ENCODE results near the gene TFIP11. TPM values are rescaled to one million over a fixed set of nuclear protein-coding genes. Genes with fewer than 3 reads are reported as not detected.

The TFIP11 gene
- total RNA-seq, 1 experiment from 2014 or later = 26.9 TPM

DNA sequence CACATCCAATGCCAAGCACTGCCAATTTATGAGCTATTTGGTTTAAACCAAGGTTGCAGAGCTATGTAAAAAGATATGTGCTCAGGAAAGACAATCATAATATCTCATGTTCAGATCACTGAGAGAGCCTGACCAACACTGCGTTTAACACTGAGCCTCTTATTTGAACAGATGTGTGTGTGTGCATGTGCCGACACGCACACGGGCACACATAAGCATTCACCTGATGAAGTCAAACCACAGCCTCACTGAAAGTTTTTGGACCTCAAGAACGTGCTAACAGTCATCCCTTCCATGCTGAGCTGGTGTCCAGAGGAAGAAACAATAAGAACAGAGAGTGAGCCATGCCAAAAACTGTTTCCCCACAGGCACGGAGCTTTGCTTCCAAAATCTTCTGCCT is 52.1 kb downstream of the TFIP11 start (continued):
- no peak for TF ChIP-seq ERG (CRISPR knock-in tag; IDR thresholded peaks at IDR 0.05)

GRCh38 chr22:26457661-26458272 is 54.5 kb downstream of the TFIP11 start:
- Mint-ChIP-seq H3K4me1 (peaks cover 4% of the 10 kb centered on the region; the same call in 1 of the 2 replicates), H3K36me3 (peaks cover 35% of the 10 kb centered on the region), H3K4me3 (no peak overlapping the region), H3K9me3 (no peaks in the 10 kb centered on the region), H3K27me3 (ENCODE audit: low read depth) (no peaks in the 10 kb centered on the region), H3K27ac (no peak overlapping the region)
- CTCF ChIA-PET = no interaction called here
- DNase-seq (ENCODE audit: low spot score) = no peak
- TF ChIP-seq RORB (CRISPR knock-in tag; IDR thresholded peaks at IDR 0.05) (no peak), ZNF232 (CRISPR knock-in tag; IDR thresholded peaks at IDR 0.05) (no peak), CTCF (IDR thresholded peaks at IDR 0.05) (no peak), ZNF425 (CRISPR knock-in tag; conservative IDR thresholded peaks at IDR 0.05) (no peak), TEAD1 (CRISPR knock-in tag; IDR thresholded peaks at IDR 0.05) (no peak), RELA (CRISPR knock-in tag; IDR thresholded peaks at IDR 0.05; ENCODE audit: borderline replicate concordance) (no peak), CREB1 (CRISPR knock-in tag; IDR thresholded peaks at IDR 0.05) (no peak), HMGA2 (CRISPR knock-in tag; IDR thresholded peaks at IDR 0.05) (no peak), PRDM15 (CRISPR knock-in tag; IDR thresholded peaks at IDR 0.05) (no peak), HMGXB4 (CRISPR knock-in tag; IDR thresholded peaks at IDR 0.05) (no peak), ATF1 (CRISPR knock-in tag; IDR thresholded peaks at IDR 0.05) (no peak), TCF7 (CRISPR knock-in tag; IDR thresholded peaks at IDR 0.05; ENCODE audit: low read depth) (no peak), EMX1 (CRISPR knock-in tag; IDR thresholded peaks at IDR 0.05) (no peak), USF2 (CRISPR knock-in tag; IDR thresholded peaks at IDR 0.05) (no peak), FOXJ3 (CRISPR knock-in tag; IDR thresholded peaks at IDR 0.05; ENCODE audit: borderline replicate concordance) (no peak)
- TF ChIP-seq, protein P1, sequence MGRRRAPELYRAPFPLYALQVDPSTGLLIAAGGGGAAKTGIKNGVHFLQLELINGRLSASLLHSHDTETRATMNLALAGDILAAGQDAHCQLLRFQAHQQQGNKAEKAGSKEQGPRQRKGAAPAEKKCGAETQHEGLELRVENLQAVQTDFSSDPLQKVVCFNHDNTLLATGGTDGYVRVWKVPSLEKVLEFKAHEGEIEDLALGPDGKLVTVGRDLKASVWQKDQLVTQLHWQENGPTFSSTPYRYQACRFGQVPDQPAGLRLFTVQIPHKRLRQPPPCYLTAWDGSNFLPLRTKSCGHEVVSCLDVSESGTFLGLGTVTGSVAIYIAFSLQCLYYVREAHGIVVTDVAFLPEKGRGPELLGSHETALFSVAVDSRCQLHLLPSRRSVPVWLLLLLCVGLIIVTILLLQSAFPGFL (CRISPR knock-in tag; IDR thresholded peaks at IDR 0.05; ENCODE audit: borderline replicate concordance) = no peak
- TF ChIP-seq, protein P2, sequence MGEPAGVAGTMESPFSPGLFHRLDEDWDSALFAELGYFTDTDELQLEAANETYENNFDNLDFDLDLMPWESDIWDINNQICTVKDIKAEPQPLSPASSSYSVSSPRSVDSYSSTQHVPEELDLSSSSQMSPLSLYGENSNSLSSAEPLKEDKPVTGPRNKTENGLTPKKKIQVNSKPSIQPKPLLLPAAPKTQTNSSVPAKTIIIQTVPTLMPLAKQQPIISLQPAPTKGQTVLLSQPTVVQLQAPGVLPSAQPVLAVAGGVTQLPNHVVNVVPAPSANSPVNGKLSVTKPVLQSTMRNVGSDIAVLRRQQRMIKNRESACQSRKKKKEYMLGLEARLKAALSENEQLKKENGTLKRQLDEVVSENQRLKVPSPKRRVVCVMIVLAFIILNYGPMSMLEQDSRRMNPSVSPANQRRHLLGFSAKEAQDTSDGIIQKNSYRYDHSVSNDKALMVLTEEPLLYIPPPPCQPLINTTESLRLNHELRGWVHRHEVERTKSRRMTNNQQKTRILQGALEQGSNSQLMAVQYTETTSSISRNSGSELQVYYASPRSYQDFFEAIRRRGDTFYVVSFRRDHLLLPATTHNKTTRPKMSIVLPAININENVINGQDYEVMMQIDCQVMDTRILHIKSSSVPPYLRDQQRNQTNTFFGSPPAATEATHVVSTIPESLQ (CRISPR knock-in tag; IDR thresholded peaks at IDR 0.05) = no peak
- TF ChIP-seq, protein P3, sequence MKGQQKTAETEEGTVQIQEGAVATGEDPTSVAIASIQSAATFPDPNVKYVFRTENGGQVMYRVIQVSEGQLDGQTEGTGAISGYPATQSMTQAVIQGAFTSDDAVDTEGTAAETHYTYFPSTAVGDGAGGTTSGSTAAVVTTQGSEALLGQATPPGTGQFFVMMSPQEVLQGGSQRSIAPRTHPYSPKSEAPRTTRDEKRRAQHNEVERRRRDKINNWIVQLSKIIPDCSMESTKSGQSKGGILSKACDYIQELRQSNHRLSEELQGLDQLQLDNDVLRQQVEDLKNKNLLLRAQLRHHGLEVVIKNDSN (CRISPR knock-in tag; IDR thresholded peaks at IDR 0.05) = no peak
- POLR2A ChIA-PET = no interaction called here
- no peak for ATAC-seq
